ENCODE measurements around the gene FAM118B. TPM values are rescaled to one million over a fixed set of nuclear protein-coding genes. Genes with fewer than 3 reads are reported as not detected.

The FAM118B gene
- total RNA-seq, 1 experiment from 2014 or later, result 41.6 TPM

- TF ChIP-seq REST (IDR thresholded peaks at IDR 0.05; ENCODE audit: insufficient read depth in 1 of 2, low read depth in 2 of 2, low read length in 1 of 2) (no peak), POLR2AphosphoS5 (IDR thresholded peaks at IDR 0.05; ENCODE audit: low read depth, low read length) (no peak), TCF7L2 (IDR thresholded peaks at IDR 0.05; ENCODE audit: low read depth, low read length) (no peak), CTCF (IDR thresholded peaks at IDR 0.05) (no peak), SIN3A (IDR thresholded peaks at IDR 0.05; ENCODE audit: borderline replicate concordance, insufficient read depth, low read depth, low read length) (no peak)
- Histone ChIP-seq H3K27ac (ENCODE audit: low read length) (no peak overlapping the region), H3K36me3 (ENCODE audit: control insufficient read depth, insufficient read depth, low read length) (no peaks in the 10 kb centered on the region), H3K27me3 (ENCODE audit: control insufficient read depth, insufficient read depth, low read length) (no peaks in the 10 kb centered on the region), H3K9me3 (ENCODE audit: control insufficient read depth, insufficient read depth, low read depth, low read length) (no peaks in the 10 kb centered on the region), H3K4me1 (ENCODE audit: control insufficient read depth, insufficient read depth, low read length) (no peaks in the 10 kb centered on the region), H3K4me3 (ENCODE audit: low read depth in 2 of 2, low read length in 2 of 2) (no peak overlapping the region)
- CTCF ChIA-PET, result interaction anchor here (0.6 kb wide), 1 partner anchor 12 kb away, joined by 6 read pairs; no protein-coding TSS in a partner anchor
- POLR2A ChIA-PET, result no interaction called here
- BruUV-seq (replicated peaks), result no TSS peak
- intact Hi-C loops (cut with micrococcal nuclease; ENCODE audit: unreplicated experiment) (no loop called here), in situ Hi-C loops (cut with HindIII; ENCODE audit: low pct_unique_long_range_greater_than_20kb, low sequenced_read_pairs) (no loop called here)
- ATAC-seq, result no peak
- DNase-seq (ENCODE audit: low read depth, low spot score), result no peak
These were observed 13.7 kb downstream of the FAM118B start for GRCh38 chr11:126225295-126225665.

- H3K4me1 ChIP-seq (ENCODE audit: control insufficient read depth, insufficient read depth, low read length), result 0 out of 2 replicates have a peak, but pooled peaks cover 1% of the 10 kb centered on the region
- POLR2A ChIA-PET, result no interaction called here
- in situ Hi-C loops (cut with HindIII; ENCODE audit: low pct_unique_long_range_greater_than_20kb, low sequenced_read_pairs) (no loop called here), intact Hi-C loops (cut with micrococcal nuclease; ENCODE audit: unreplicated experiment) (no loop called here)
- no peak for TF ChIP-seq REST (IDR thresholded peaks at IDR 0.05; ENCODE audit: insufficient read depth in 1 of 2, low read depth in 2 of 2, low read length in 1 of 2)
- TF ChIP-seq SIN3A (IDR thresholded peaks at IDR 0.05; ENCODE audit: borderline replicate concordance, insufficient read depth, low read depth, low read length), result no peak
- TF ChIP-seq CTCF (IDR thresholded peaks at IDR 0.05), result no peak
- TF ChIP-seq TCF7L2 (IDR thresholded peaks at IDR 0.05; ENCODE audit: low read depth, low read length), result no peak
- no peak for TF ChIP-seq POLR2AphosphoS5 (IDR thresholded peaks at IDR 0.05; ENCODE audit: low read depth, low read length)
- ATAC-seq (no peak), DNase-seq (ENCODE audit: low read depth, low spot score) (no peak)
- H3K9me3 ChIP-seq (ENCODE audit: control insufficient read depth, insufficient read depth, low read depth, low read length), result no peaks in the 10 kb centered on the region
- H3K4me3 ChIP-seq (ENCODE audit: low read depth in 2 of 2, low read length in 2 of 2), result no peak overlapping the region
- peaks cover 3% of the 10 kb centered on the region; the same call in 1 of the 2 replicates for H3K36me3 ChIP-seq (ENCODE audit: control insufficient read depth, insufficient read depth, low read length)
- H3K27ac ChIP-seq (ENCODE audit: low read length), result no peak overlapping the region
- H3K27me3 ChIP-seq (ENCODE audit: control insufficient read depth, insufficient read depth, low read length), result no peaks in the 10 kb centered on the region
- no TSS peak for BruUV-seq (replicated peaks)
- CTCF ChIA-PET, result no interaction called here
These were observed 14.9 kb downstream of the FAM118B start for GRCh38 chr11:126226334-126227084.

Data from Panc1 (cell line).